Measurements from ENCODE around the gene UBE2R2. TPM values are rescaled to one million over a fixed set of nuclear protein-coding genes. Genes with fewer than 3 reads are reported as not detected.
"Not testable (repeated sequence)": the region's sequence is repeated elsewhere in the genome, so short reads cannot be mapped to it uniquely, and the experiment has no call there.

The UBE2R2 gene
- total RNA-seq, 3 donors from 2014 or later, result 25.9 to 31.9 (median 26.6) TPM

GRCh38 chr9:33869243-33869642 lies 52.3 kb downstream of the UBE2R2 start:
- H3K27me3 Mint-ChIP-seq (ENCODE audit: low read depth); H3K4me3 Mint-ChIP-seq; H3K9me3 Mint-ChIP-seq; DNase-seq; ATAC-seq; H3K36me3 Mint-ChIP-seq (ENCODE audit: insufficient read depth): not testable (repeated sequence)
- peaks cover 28% of the 10 kb centered on the region for H3K4me1 Mint-ChIP-seq (ENCODE audit: low read depth)

- DNase-seq (no peak), ATAC-seq (no peak)
- H3K27me3 Mint-ChIP-seq (ENCODE audit: low read depth), result no peaks in the 10 kb centered on the region
- peaks cover 4% of the 10 kb centered on the region for H3K36me3 Mint-ChIP-seq (ENCODE audit: insufficient read depth)
- H3K4me3 Mint-ChIP-seq, result no peak overlapping the region
- no peaks in the 10 kb centered on the region for H3K9me3 Mint-ChIP-seq
- peaks cover 42% of the 10 kb centered on the region for H3K4me1 Mint-ChIP-seq (ENCODE audit: low read depth)
These were observed 60.9 kb downstream of the UBE2R2 start for GRCh38 chr9:33877727-33878489.

DNA sequence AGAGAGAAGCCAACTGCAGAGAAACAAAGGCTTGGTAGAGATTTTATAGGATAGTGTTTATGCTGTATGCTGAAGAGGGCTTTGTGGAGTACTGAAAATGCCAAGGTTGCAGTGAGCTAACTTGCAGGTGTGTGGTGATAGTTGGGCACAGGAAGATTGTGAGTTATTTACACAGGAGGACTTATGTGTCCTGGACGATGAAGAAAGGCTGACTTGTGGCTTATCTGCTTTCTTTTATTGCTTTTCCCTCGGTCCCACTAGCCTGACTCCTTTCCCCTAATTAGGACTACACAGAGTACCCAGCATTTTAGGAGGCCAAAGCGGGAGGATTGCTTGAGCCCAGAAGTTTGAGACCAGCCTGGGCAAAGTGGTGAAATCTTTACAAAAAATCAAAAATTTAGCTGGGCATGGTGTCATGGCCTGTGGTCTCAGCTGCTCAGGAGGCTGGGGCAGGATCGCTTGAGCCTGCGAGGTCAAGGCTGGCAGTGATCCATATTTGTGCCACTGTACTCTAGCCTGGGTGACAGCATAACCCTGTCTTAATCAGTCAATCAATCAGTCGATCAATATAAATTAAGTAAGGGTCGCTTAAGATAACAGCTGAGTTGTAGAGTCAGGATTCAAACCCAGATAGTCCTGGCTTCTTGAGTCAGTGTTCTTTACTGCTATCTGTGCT lies 61.9 kb downstream of the UBE2R2 start:
- ATAC-seq, result no peak
- peaks cover 7% of the 10 kb centered on the region for H3K36me3 Mint-ChIP-seq (ENCODE audit: insufficient read depth)
- DNase-seq, result no peak
- peaks cover 50% of the 10 kb centered on the region for H3K4me1 Mint-ChIP-seq (ENCODE audit: low read depth)
- H3K27me3 Mint-ChIP-seq (ENCODE audit: low read depth), result no peaks in the 10 kb centered on the region
- H3K4me3 Mint-ChIP-seq, result no peak overlapping the region
- no peaks in the 10 kb centered on the region for H3K9me3 Mint-ChIP-seq

DNA sequence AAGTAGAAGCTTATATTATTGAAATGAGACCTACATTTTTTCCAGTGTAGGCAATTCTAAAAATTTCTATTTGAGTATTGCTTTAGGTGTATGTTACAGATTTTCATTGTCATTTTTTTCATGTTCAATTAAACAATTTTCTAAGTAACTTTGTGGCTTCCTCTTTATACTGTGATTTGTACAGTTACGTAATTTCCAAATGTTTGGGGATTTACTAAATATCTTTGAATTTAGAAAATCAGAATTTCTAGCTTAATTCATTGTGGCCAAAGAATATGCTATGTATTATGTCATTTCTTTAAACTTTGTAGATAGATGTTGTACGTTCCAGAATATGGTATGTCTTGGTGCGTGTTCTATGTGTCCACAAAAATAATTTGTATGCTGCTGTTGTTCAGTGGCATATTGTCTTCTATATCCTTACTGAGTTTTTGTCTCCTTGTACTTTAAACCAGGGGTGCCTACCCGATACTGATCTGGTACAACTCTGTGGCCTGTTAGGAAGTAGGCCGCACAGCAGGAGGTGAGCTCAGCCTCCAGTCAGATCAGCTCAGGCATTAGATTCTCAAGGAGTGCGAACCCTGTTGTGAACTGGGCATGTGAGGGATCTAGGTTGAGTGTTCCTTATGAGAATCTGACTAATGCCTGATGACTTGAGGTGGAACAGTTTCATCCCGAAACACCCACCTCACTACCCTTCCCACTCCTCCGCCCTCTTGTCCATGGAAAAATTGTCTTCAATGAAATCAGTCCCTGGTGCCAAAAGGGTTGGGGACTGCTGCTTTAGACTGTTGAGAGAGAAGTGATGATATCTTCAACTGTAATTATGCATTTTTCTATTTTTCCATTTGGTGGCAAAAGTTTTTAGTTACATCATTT lies 63.5 kb downstream of the UBE2R2 start:
- no peaks in the 10 kb centered on the region for H3K27me3 Mint-ChIP-seq (ENCODE audit: low read depth)
- no peaks in the 10 kb centered on the region for H3K9me3 Mint-ChIP-seq
- peaks cover 62% of the 10 kb centered on the region for H3K4me1 Mint-ChIP-seq (ENCODE audit: low read depth)
- no peak overlapping the region for H3K4me3 Mint-ChIP-seq
- H3K36me3 Mint-ChIP-seq (ENCODE audit: insufficient read depth), result peaks cover 7% of the 10 kb centered on the region
- DNase-seq (no peak), ATAC-seq (no peak)

DNA sequence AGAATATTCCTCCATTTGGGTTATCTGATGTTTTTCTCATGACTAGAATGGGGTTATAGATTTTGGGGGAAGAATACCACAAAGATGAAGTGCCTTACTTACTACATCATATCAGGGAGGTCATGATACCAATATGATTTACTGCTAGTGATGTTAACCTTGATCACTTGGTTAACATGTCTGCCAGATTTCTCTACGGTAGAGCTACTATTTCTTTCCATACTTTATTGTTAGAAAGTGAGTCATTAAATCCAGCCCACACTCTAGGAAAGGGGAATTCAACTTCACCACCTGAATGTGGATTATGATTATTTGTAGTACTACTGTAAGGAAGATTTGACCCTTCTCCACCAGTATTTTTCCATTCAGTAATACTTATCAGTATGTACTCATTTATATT lies 64.7 kb downstream of the UBE2R2 start:
- Mint-ChIP-seq H3K36me3 (ENCODE audit: insufficient read depth) (peaks cover 7% of the 10 kb centered on the region), H3K27me3 (ENCODE audit: low read depth) (no peaks in the 10 kb centered on the region), H3K9me3 (no peaks in the 10 kb centered on the region), H3K4me1 (ENCODE audit: low read depth) (peaks cover 64% of the 10 kb centered on the region), H3K4me3 (peak overlapping the region; percentile 47)
- no peak for DNase-seq
- peak; percentile 85 to 86 for ATAC-seq

GRCh38 chr9:33884856-33885701 lies 68.1 kb downstream of the UBE2R2 start:
- Mint-ChIP-seq H3K27me3 (ENCODE audit: low read depth) (no peaks in the 10 kb centered on the region), H3K36me3 (ENCODE audit: insufficient read depth) (peaks cover 10% of the 10 kb centered on the region), H3K4me3 (no peak overlapping the region), H3K4me1 (ENCODE audit: low read depth) (peaks cover 45% of the 10 kb centered on the region), H3K9me3 (no peaks in the 10 kb centered on the region)
- DNase-seq (no peak), ATAC-seq (no peak)

GRCh38 chr9:33885948-33886347 lies 69.0 kb downstream of the UBE2R2 start:
- Mint-ChIP-seq H3K36me3 (ENCODE audit: insufficient read depth) (peaks cover 12% of the 10 kb centered on the region), H3K27me3 (ENCODE audit: low read depth) (no peaks in the 10 kb centered on the region), H3K4me3 (no peak overlapping the region), H3K4me1 (ENCODE audit: low read depth) (peaks cover 37% of the 10 kb centered on the region), H3K9me3 (no peaks in the 10 kb centered on the region)
- ATAC-seq, result no peak
- no peak for DNase-seq

- H3K9me3 Mint-ChIP-seq, result no peaks in the 10 kb centered on the region
These were observed 76.9 kb downstream of the UBE2R2 start for GRCh38 chr9:33893861-33894260.

GRCh38 chr9:33894316-33894715 lies 77.4 kb downstream of the UBE2R2 start:
- no peaks in the 10 kb centered on the region for H3K9me3 Mint-ChIP-seq
- H3K27me3 Mint-ChIP-seq (ENCODE audit: low read depth), result no peaks in the 10 kb centered on the region
- H3K4me1 Mint-ChIP-seq (ENCODE audit: low read depth), result peaks cover 12% of the 10 kb centered on the region
- DNase-seq, result no peak
- H3K4me3 Mint-ChIP-seq, result no peak overlapping the region
- no peak for ATAC-seq
- H3K36me3 Mint-ChIP-seq (ENCODE audit: insufficient read depth), result peaks cover 12% of the 10 kb centered on the region

More at GRCh38 chr9:33893861-33894260, 76.9 kb downstream of the UBE2R2 start:
- no peak for ATAC-seq
- Mint-ChIP-seq H3K27me3 (ENCODE audit: low read depth) (no peaks in the 10 kb centered on the region), H3K4me1 (ENCODE audit: low read depth) (peaks cover 12% of the 10 kb centered on the region), H3K4me3 (no peak overlapping the region), H3K36me3 (ENCODE audit: insufficient read depth) (peaks cover 12% of the 10 kb centered on the region)
- DNase-seq, result no peak

DNA sequence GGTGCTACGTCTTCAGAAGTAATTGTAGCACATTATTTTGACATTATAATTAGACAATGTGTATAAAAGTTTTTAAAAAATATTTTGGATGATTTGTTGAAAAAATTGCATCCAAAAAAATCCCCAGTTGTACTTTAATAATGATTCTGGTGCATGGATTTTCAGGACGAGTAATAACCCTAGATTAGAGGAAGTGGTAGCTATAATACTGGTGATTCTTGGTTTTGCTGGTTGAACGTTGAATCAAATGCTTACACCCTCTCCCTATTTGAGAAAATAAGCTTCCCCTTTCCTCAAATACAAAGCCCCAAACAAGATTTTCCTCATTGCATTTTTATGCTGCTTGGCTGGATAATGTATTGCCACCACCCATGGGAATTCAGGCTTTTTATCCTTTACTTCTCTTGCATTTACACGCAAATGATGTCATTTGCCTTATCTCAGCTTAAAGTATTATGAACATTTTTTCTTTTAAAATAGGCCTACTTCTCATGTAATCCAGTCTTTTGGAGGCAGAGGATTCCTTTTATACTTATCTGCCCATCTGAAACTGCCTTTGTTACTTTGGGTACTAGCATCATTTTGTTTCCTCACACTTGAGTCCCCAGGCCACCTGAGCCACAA lies 86.3 kb downstream of the UBE2R2 start:
- Mint-ChIP-seq H3K4me1 (ENCODE audit: low read depth) (peaks cover 12% of the 10 kb centered on the region), H3K4me3 (no peak overlapping the region), H3K27me3 (ENCODE audit: low read depth) (no peaks in the 10 kb centered on the region)

DNA sequence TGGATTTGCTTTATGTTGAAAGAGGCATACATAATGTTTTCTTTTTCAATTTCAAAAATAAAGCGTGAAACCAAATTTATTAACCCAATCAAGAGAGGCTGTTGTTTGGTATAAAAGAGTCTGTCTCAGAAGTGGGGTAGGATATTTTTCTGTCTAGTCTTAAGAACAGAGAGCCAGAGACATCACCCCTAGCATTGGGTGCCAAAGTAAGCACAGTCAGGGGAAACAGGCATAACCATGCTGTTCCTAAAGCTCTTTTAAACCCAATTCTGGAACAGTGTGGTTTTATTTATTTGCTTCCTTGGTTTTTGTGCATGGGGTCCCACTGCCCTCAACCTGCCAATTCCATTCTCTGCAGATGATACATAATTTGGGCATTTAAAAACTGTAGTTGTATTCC lies 88.2 kb downstream of the UBE2R2 start:
- H3K9me3 Mint-ChIP-seq, result no peaks in the 10 kb centered on the region
- DNase-seq (no peak), ATAC-seq (no peak)
- peaks cover 15% of the 10 kb centered on the region for H3K36me3 Mint-ChIP-seq (ENCODE audit: insufficient read depth)
- no peaks in the 10 kb centered on the region for H3K27me3 Mint-ChIP-seq (ENCODE audit: low read depth)
- H3K4me3 Mint-ChIP-seq, result no peak overlapping the region
- H3K4me1 Mint-ChIP-seq (ENCODE audit: low read depth), result peaks cover 12% of the 10 kb centered on the region

More for the DNA sequence above, 86.3 kb downstream of the UBE2R2 start:
- H3K9me3 Mint-ChIP-seq, result no peaks in the 10 kb centered on the region
- H3K36me3 Mint-ChIP-seq (ENCODE audit: insufficient read depth), result peaks cover 15% of the 10 kb centered on the region
- no peak for ATAC-seq
- no peak for DNase-seq

DNA sequence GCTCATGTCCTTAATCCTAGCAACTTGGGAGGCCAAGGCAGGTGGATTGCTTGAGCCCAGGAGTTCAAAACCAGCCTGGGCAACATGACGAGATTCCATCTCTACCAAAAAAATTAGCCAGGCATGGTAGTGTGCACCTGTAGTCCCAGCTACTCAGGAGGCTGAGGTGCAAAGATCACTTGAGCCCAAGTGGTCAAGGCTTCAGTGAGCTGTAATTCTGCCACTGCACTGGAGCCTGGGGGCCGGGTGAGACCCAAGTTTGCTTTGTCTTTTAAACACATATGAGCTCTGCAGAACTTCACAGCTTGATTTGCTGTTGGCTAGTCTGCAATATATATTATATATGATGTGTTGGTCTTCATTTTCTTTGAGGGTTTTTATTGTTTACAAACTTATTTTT lies 89.8 kb downstream of the UBE2R2 start:
- peaks cover 12% of the 10 kb centered on the region for H3K4me1 Mint-ChIP-seq (ENCODE audit: low read depth)
- no peak for ATAC-seq
- H3K27me3 Mint-ChIP-seq (ENCODE audit: low read depth), result no peaks in the 10 kb centered on the region
- DNase-seq, result no peak
- H3K36me3 Mint-ChIP-seq (ENCODE audit: insufficient read depth), result peaks cover 6% of the 10 kb centered on the region
- H3K9me3 Mint-ChIP-seq, result no peaks in the 10 kb centered on the region
- H3K4me3 Mint-ChIP-seq, result no peak overlapping the region

- no peaks in the 10 kb centered on the region for H3K27me3 Mint-ChIP-seq (ENCODE audit: low read depth)
- H3K4me1 Mint-ChIP-seq (ENCODE audit: low read depth), result peaks cover 12% of the 10 kb centered on the region
- ATAC-seq (no peak), DNase-seq (no peak)
- H3K4me3 Mint-ChIP-seq, result no peak overlapping the region
- peaks cover 7% of the 10 kb centered on the region for H3K36me3 Mint-ChIP-seq (ENCODE audit: insufficient read depth)
- H3K9me3 Mint-ChIP-seq, result no peaks in the 10 kb centered on the region
These were observed 90.4 kb downstream of the UBE2R2 start for GRCh38 chr9:33907347-33907746.
